ENCODE data around the gene TAF1A. TPM values are rescaled to one million over a fixed set of nuclear protein-coding genes. Genes with fewer than 3 reads are reported as not detected.

TAF1A gene
- total RNA-seq, 1 experiment from 2014 or later: 21.4 TPM

DNA sequence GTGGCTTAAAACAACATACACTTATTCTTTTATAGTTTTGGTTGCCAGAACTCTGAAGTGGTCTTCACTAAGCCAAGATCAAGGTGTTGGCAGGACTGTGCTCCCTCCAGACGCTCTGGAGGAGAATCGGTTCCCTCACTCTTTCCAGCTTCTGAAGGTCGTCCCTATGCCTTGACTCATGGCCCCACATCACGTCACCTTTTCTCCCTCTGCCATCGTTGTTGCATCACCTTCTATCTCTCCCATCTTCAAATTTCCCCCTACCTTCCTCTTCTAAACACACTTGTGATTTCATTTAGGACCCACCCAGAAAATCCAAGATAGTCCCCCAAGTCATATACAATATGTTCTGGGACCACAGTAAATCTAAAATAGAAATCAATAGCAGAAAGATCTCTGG is 54.3 kb downstream of the TAF1A start (continued):
- TF ChIP-seq, protein P1, sequence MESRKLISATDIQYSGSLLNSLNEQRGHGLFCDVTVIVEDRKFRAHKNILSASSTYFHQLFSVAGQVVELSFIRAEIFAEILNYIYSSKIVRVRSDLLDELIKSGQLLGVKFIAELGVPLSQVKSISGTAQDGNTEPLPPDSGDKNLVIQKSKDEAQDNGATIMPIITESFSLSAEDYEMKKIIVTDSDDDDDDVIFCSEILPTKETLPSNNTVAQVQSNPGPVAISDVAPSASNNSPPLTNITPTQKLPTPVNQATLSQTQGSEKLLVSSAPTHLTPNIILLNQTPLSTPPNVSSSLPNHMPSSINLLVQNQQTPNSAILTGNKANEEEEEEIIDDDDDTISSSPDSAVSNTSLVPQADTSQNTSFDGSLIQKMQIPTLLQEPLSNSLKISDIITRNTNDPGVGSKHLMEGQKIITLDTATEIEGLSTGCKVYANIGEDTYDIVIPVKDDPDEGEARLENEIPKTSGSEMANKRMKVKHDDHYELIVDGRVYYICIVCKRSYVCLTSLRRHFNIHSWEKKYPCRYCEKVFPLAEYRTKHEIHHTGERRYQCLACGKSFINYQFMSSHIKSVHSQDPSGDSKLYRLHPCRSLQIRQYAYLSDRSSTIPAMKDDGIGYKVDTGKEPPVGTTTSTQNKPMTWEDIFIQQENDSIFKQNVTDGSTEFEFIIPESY (IDR thresholded peaks at IDR 0.05; ENCODE audit: extremely low read depth, insufficient replicate concordance, low read length): no peak
- TF ChIP-seq FOSL1 (IDR thresholded peaks at IDR 0.05; ENCODE audit: low read depth) (no peak), SP1 (IDR thresholded peaks at IDR 0.05; ENCODE audit: low read depth) (no peak), SIN3A (IDR thresholded peaks at IDR 0.05; ENCODE audit: low read depth) (no peak), TCF7L2 (IDR thresholded peaks at IDR 0.05; ENCODE audit: borderline replicate concordance, extremely low read depth, insufficient read depth, insufficient read length) (no peak), JUND (IDR thresholded peaks at IDR 0.05) (no peak)
- TF ChIP-seq, protein P2, sequence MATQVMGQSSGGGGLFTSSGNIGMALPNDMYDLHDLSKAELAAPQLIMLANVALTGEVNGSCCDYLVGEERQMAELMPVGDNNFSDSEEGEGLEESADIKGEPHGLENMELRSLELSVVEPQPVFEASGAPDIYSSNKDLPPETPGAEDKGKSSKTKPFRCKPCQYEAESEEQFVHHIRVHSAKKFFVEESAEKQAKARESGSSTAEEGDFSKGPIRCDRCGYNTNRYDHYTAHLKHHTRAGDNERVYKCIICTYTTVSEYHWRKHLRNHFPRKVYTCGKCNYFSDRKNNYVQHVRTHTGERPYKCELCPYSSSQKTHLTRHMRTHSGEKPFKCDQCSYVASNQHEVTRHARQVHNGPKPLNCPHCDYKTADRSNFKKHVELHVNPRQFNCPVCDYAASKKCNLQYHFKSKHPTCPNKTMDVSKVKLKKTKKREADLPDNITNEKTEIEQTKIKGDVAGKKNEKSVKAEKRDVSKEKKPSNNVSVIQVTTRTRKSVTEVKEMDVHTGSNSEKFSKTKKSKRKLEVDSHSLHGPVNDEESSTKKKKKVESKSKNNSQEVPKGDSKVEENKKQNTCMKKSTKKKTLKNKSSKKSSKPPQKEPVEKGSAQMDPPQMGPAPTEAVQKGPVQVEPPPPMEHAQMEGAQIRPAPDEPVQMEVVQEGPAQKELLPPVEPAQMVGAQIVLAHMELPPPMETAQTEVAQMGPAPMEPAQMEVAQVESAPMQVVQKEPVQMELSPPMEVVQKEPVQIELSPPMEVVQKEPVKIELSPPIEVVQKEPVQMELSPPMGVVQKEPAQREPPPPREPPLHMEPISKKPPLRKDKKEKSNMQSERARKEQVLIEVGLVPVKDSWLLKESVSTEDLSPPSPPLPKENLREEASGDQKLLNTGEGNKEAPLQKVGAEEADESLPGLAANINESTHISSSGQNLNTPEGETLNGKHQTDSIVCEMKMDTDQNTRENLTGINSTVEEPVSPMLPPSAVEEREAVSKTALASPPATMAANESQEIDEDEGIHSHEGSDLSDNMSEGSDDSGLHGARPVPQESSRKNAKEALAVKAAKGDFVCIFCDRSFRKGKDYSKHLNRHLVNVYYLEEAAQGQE (IDR thresholded peaks at IDR 0.05; ENCODE audit: low read depth): no peak

DNA sequence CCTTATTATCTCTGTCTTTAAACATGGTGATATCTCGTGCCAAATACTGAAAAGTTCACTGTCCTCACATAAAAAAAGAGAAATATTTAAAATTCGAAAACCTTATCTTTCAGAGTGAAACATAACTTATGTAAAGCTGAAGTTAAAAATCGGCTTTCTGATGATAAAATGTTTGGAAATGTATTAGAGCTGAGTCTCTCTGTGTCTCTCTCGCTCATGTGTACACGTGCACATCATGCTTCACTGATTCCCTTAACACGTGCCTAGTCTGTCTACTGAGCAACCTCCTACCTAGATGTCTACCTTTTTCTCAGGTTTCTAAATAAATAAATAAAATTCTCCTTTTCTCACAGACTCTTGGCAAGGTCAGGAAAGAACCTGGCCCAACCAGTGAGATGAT is 58.9 kb downstream of the TAF1A start:
- ATAC-seq (no peak), DNase-seq (ENCODE audit: low read depth, low spot score) (no peak)
- Histone ChIP-seq H3K4me3 (replicated peaks in 1 of 2; ENCODE audit: low read depth in 1 of 2, low read length in 2 of 2) (no peak overlapping the region), H3K4me2 (ENCODE audit: low read length) (no peak overlapping the region), H3K27me3 (ENCODE audit: insufficient read depth, low read length) (no peaks in the 10 kb centered on the region), H3K79me2 (ENCODE audit: insufficient read depth, low read length) (no peaks in the 10 kb centered on the region), H3K9ac (ENCODE audit: low read length) (no peak overlapping the region), H4K20me1 (ENCODE audit: insufficient read depth) (no peaks in the 10 kb centered on the region), H3K9me2 (ENCODE audit: insufficient read depth) (no peaks in the 10 kb centered on the region), H3K9me3 (ENCODE audit: control insufficient read depth in 1 of 2, insufficient read depth in 1 of 2, low read depth in 1 of 2, low read length in 2 of 2) (no peaks in the 10 kb centered on the region), H3K36me3 (ENCODE audit: control insufficient read depth in 1 of 2, insufficient read depth in 2 of 2, low read length in 2 of 2) (no peaks in the 10 kb centered on the region), H3K4me1 (ENCODE audit: control insufficient read depth in 1 of 2, insufficient read depth in 2 of 2, low read length in 2 of 2) (no peaks in the 10 kb centered on the region), H2AFZ (ENCODE audit: low read depth, low read length, poor library complexity, severe bottlenecking) (no peak overlapping the region), H3K27ac (ENCODE audit: low read depth, low read length) (no peak overlapping the region)
- TF ChIP-seq EGR1 (IDR thresholded peaks at IDR 0.05; ENCODE audit: low read depth): no peak
- intact Hi-C loops (cut with micrococcal nuclease): no loop called here
- ChIA-PET CTCF (no interaction called here), RAD21 (ENCODE audit: low non-redundant PET in 1 of 2, low total read pairs in 2 of 2, uncharacterized antibody in 2 of 2, unreplicated experiment in 2 of 2) (no interaction called here), POLR2A (no interaction called here)
- no TSS peak for BruUV-seq (replicated peaks)

Data from HCT116 (cell line).